Non-pigmented ciliary epithelial cell (primary cell): ENCODE measurements around the gene CDC25A.

Source experiments
- DNase-seq: peaks from one replicate; pipeline ENCODE4 v3.0.0-alpha.2; 2010; ENCODE audit warnings: low read depth

CDC25A gene

GRCh38 chr3:48194446-48195071 is 6.3 kb upstream of the CDC25A start:
- DNase-seq: peak; percentile 6

- no peak for DNase-seq
These were observed 2.7 kb upstream of the CDC25A start for GRCh38 chr3:48190911-48191310.

- DNase-seq: no peak
These were observed 1.1 kb upstream of the CDC25A start for GRCh38 chr3:48189321-48189720.

- no peak for DNase-seq
These were observed 495 bp downstream of the CDC25A start for GRCh38 chr3:48187579-48188265.

GRCh38 chr3:48187301-48187578 is 977 bp downstream of the CDC25A start:
- no peak for DNase-seq

- no peak for DNase-seq
These were observed 1.5 kb downstream of the CDC25A start for GRCh38 chr3:48186631-48187300.

GRCh38 chr3:48185129-48185528 is 3.1 kb downstream of the CDC25A start:
- no peak for DNase-seq

GRCh38 chr3:48184299-48184698 is 3.9 kb downstream of the CDC25A start:
- no peak for DNase-seq

GRCh38 chr3:48180531-48181253 is 7.5 kb downstream of the CDC25A start:
- no peak for DNase-seq

GRCh38 chr3:48180021-48180420 is 8.2 kb downstream of the CDC25A start:
- DNase-seq: no peak

- no peak for DNase-seq
These were observed 10.1 kb downstream of the CDC25A start for GRCh38 chr3:48178072-48178471.

- DNase-seq: no peak
These were observed 30.3 kb downstream of the CDC25A start for GRCh38 chr3:48157950-48158376.

GRCh38 chr3:48157202-48157840 is 30.9 kb downstream of the CDC25A start:
- no peak for DNase-seq

GRCh38 chr3:48156163-48156562 is 32.1 kb downstream of the CDC25A start:
- DNase-seq: no peak

GRCh38 chr3:48155122-48155521 is 33.1 kb downstream of the CDC25A start:
- DNase-seq: peak; percentile 47

GRCh38 chr3:48151807-48152427 is 36.3 kb downstream of the CDC25A start:
- no peak for DNase-seq

- peak; percentile 37 for DNase-seq
These were observed 37.0 kb downstream of the CDC25A start for GRCh38 chr3:48151058-48151806.

- no peak for DNase-seq
These were observed 44.2 kb downstream of the CDC25A start for GRCh38 chr3:48143992-48144391.

- no peak for DNase-seq
These were observed 44.6 kb downstream of the CDC25A start for GRCh38 chr3:48143567-48143966.

- no peak for DNase-seq
These were observed 45.8 kb downstream of the CDC25A start for GRCh38 chr3:48142316-48142870.

GRCh38 chr3:48141604-48142137 is 46.5 kb downstream of the CDC25A start:
- no peak for DNase-seq
